NT2/D1 (cell line): ENCODE measurements around the gene PGAP3.

Experiments used
- SUZ12 ChIP-seq: IDR thresholded peaks from 2 replicates; pipeline ENCODE4 v1.6.1; 2011; ENCODE audit not compliant: insufficient read length, insufficient read depth; ENCODE audit errors: extremely low read depth
- YY1 ChIP-seq: IDR thresholded peaks from 2 replicates; pipeline ENCODE4 v1.6.1; 2011; ENCODE audit not compliant: insufficient read length, insufficient read depth
- ZNF274 ChIP-seq: IDR thresholded peaks from 2 replicates; pipeline ENCODE4 v1.6.1; 2011; ENCODE audit warnings: mild to moderate bottlenecking, low read depth, low read length

DNA sequence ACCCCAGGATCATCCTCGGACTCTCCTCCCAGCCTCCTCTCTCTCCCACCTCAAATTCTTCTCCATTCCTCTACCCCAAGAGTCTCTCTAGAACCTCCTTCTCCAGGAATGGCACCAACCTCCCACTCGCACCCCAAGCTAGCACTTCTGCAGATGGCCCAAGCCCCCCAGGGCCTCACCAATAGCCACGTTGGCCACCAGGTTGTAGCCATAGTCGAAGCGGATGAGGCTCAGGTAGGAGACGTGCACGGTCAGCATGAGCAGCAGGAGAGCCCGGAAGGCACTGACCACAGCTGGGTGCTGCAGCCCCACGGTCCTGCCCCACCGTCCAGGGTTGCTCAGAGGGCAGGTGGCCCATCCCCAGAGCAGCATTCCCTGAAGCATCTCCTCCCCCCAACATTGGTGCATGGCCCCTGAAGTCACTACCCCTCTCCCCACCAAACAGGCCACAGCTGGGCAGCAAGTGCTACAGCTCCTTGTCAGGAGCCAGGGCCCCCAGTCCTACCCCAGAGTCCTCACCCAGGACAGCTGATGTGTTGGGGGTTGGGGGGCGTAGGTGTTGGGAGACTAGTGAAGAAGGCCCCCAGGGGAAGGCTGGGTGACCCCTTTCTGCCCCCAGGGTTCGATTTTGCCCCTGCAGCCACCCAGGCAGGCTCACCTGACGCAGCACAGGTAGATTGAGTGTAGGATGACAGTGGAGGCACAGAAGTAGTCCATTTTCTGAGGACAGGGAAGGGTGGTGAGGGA is 14.3 kb downstream of the PGAP3 start:
- no peak for TF ChIP-seq SUZ12
- TF ChIP-seq YY1, result no peak
- no peak for TF ChIP-seq ZNF274
